Astrocyte (in vitro differentiated cells and primary cell): Measurements from ENCODE around the gene XPO6.

Experiments used
- CTCF ChIP-seq: IDR thresholded peaks from 2 replicates; pipeline ENCODE4 v1.5.1; 2011; ENCODE audit warnings: low read depth, mild to moderate bottlenecking, inconsistent platforms, low read length, moderate library complexity; ENCODE audit not compliant: insufficient read depth
- EZH2 ChIP-seq: IDR thresholded peaks from 2 replicates; pipeline ENCODE4 v1.6.1; 2012; ENCODE audit warnings: mild to moderate bottlenecking, low read length, inconsistent platforms; ENCODE audit not compliant: insufficient read depth

- no peak for TF ChIP-seq CTCF
- TF ChIP-seq EZH2 = no peak
Observed at GRCh38 chr16:28133666-28134065, 78.1 kb downstream of the XPO6 start.
